ENCODE data around the gene RNF220. TPM values are rescaled to one million over a fixed set of nuclear protein-coding genes. Genes with fewer than 3 reads are reported as not detected.

RNF220 gene
- total and polyA plus RNA-seq, 2 of the 4 experiments (the other 2 are of a cell fraction) = 71.8 to 77.1 TPM

- Histone ChIP-seq H4K20me1 (ENCODE audit: insufficient read depth, low read length) (no peaks in the 10 kb centered on the region), H3K36me3 (ENCODE audit: control insufficient read depth, insufficient read depth, low read length) (no peaks in the 10 kb centered on the region), H2BK15ac (ENCODE audit: low read depth, low read length) (no peak overlapping the region), H3K27ac (ENCODE audit: insufficient read depth, low read length) (no peak overlapping the region), H2AFZ (replicated peaks; ENCODE audit: low read length, poor library complexity) (no peak overlapping the region), H2BK120ac (ENCODE audit: low read depth, low read length) (no peak overlapping the region), H3K4me1 (ENCODE audit: control insufficient read depth, insufficient read depth, low read length) (no peaks in the 10 kb centered on the region), H3K4me2 (ENCODE audit: low read depth, low read length) (no peak overlapping the region), H2BK20ac (ENCODE audit: low read depth, low read length) (no peak overlapping the region), H3K56ac (ENCODE audit: extremely low read depth, insufficient read depth, low read length) (no peak overlapping the region), H3K9ac (ENCODE audit: low read depth, low read length) (no peak overlapping the region), H3K18ac (ENCODE audit: low read depth, low read length) (no peak overlapping the region), H3K4me3 (ENCODE audit: insufficient read depth, low read depth, low read length) (no peak overlapping the region), H3K14ac (replicated peaks; ENCODE audit: low read depth, low read length) (no peak overlapping the region), H2BK5ac (ENCODE audit: low read depth, low read length, poor library complexity, severe bottlenecking) (no peak overlapping the region), H4K8ac (ENCODE audit: low read depth in 2 of 2, low read length in 2 of 2) (no peak overlapping the region), H4K91ac (ENCODE audit: insufficient read depth, low read depth, low read length) (no peak overlapping the region), H2AK9ac (replicated peaks; ENCODE audit: low read depth, low read length, poor library complexity) (no peak overlapping the region), H3K4ac (ENCODE audit: low read depth, low read length) (no peak overlapping the region), H3K9me1 (ENCODE audit: insufficient read depth, low read length) (no peaks in the 10 kb centered on the region), H3K79me1 (ENCODE audit: low read depth in 1 of 2, low read length in 2 of 2) (no peaks in the 10 kb centered on the region), H3K23ac (ENCODE audit: low read depth, low read length) (no peak overlapping the region), H3K9me3 (ENCODE audit: control insufficient read depth, insufficient read depth, low read length) (no peaks in the 10 kb centered on the region), H2AK5ac (ENCODE audit: low read depth, low read length) (no peak overlapping the region), H3K27me3 (ENCODE audit: control insufficient read depth, insufficient read depth, low read length) (peaks cover 51% of the 10 kb centered on the region), H4K5ac (ENCODE audit: low read depth, low read length) (no peak overlapping the region)
- ChIA-PET CTCF (interaction anchor here (0.6 kb wide), 1 partner anchor 204 kb away, joined by 7 read pairs; no protein-coding TSS in a partner anchor), POLR2A (ENCODE audit: unreplicated experiment) (no interaction called here)
- no CpG with 5 or more reads among the region's 4 CpGs for WGBS, 2 experiments (ENCODE audit: extremely low coverage in 2 of 2, insufficient read length in 1 of 2)
- no TSS peak for BruUV-seq (replicated peaks)
- in situ Hi-C loops (cut with MboI; ENCODE audit: low sequenced_read_pairs) = loop anchor here (5.0 kb wide), 2 partner anchors 219 to 379 kb away; no protein-coding TSS in a partner anchor
- DNase-seq (no peak), ATAC-seq (ENCODE audit: low read depth) (no peak)
- TF ChIP-seq POLR2A (IDR thresholded peaks at IDR 0.05; ENCODE audit: low read depth, low read length) (no peak), RCOR1 (IDR thresholded peaks at IDR 0.05; ENCODE audit: insufficient replicate concordance, low read length) (no peak), MAZ (IDR thresholded peaks at IDR 0.05; ENCODE audit: borderline replicate concordance, low read depth, low read length) (no peak), FOS (IDR thresholded peaks at IDR 0.05; ENCODE audit: low read depth, low read length) (no peak), ELK1 (IDR thresholded peaks at IDR 0.05; ENCODE audit: borderline replicate concordance, low read depth, low read length) (no peak), MAFK (IDR thresholded peaks at IDR 0.05; ENCODE audit: low read depth, low read length) (no peak), RFX5 (IDR thresholded peaks at IDR 0.05; ENCODE audit: low read depth, low read length) (no peak), USF2 (IDR thresholded peaks at IDR 0.05; ENCODE audit: low read depth, low read length) (no peak), MXI1 (IDR thresholded peaks at IDR 0.05; ENCODE audit: borderline replicate concordance, low read depth, low read length) (no peak), CHD1 (IDR thresholded peaks at IDR 0.05; ENCODE audit: low read depth, low read length) (no peak), NFE2L2 (IDR thresholded peaks at IDR 0.05; ENCODE audit: low read depth, low read length) (no peak)
- dilution Hi-C loops (cut with HindIII; ENCODE audit: low sequenced_read_pairs, unreplicated experiment) = no loop called here
- intact Hi-C loops (cut with micrococcal nuclease) = loop anchor here (5.0 kb wide), 1 partner anchor 589 kb away; no protein-coding TSS in a partner anchor
These were observed 191.5 kb downstream of the RNF220 start for GRCh38 chr1:44596511-44596910.
